ENCODE data around the gene CDC42EP5. TPM values are rescaled to one million over a fixed set of nuclear protein-coding genes. Genes with fewer than 3 reads are reported as not detected.
"Not testable (repeated sequence)": the region's sequence is repeated elsewhere in the genome, so short reads cannot be mapped to it uniquely, and the experiment has no call there.

Gene CDC42EP5
- total and polyA plus RNA-seq, 2 donors: 5.2 to 11.0 TPM

DNA sequence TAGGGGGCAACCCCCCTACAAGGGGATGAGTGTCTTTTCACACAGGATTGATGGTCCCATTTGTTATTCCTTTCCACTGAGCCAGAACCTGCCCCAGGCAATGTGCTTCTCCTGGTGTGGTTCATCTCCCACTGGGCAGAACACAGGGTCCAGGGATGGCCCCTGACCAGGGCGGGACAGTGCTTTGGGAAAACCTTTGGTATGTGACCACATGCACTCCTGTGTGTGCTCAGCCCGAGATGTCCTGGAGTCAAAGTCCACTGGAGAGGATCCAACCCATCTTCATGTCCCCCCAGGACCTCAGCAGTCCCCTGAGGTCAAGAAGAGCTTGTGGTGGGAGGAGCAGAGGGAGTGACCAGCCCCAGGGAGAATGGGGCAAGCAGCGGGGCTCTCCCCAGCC, 35.4 kb upstream of the CDC42EP5 start:
- WGBS: 72% methylated on average over 2 of the region's 3 CpGs
- not testable (repeated sequence) for H3K9me3 ChIP-seq (ENCODE audit: control insufficient read depth in 2 of 2, insufficient read depth in 1 of 2, low read length in 1 of 2); DNase-seq (ENCODE audit: low read depth in 6 of 9, low spot score in 9 of 9); H3K27me3 ChIP-seq (ENCODE audit: control insufficient read depth in 2 of 2, insufficient read depth in 1 of 2, low read length in 1 of 2); H3K4me1 ChIP-seq (ENCODE audit: control insufficient read depth in 2 of 2, insufficient read depth in 2 of 2, low read length in 2 of 2); H3K4me3 ChIP-seq (ENCODE audit: low read length in 2 of 2); H3K36me3 ChIP-seq (ENCODE audit: control insufficient read depth in 2 of 2, insufficient read depth in 2 of 2, low read length in 1 of 2); H3K27ac ChIP-seq (ENCODE audit: low read depth in 1 of 2, low read length in 1 of 2)

DNA sequence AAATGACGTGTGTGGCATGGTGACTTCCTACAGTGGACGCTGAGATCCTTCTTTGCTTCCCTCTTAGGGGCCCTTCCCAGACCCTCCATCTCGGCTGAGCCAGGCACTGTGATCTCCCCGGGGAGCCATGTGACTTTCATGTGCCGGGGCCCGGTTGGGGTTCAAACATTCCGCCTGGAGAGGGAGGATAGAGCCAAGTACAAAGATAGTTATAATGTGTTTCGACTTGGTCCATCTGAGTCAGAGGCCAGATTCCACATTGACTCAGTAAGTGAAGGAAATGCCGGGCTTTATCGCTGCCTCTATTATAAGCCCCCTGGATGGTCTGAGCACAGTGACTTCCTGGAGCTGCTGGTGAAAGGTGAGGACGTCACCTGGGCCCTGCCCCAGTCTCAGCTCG, 34.7 kb upstream of the CDC42EP5 start:
- H3K4me1 ChIP-seq (ENCODE audit: control insufficient read depth in 2 of 2, insufficient read depth in 2 of 2, low read length in 2 of 2): peaks cover 0 to 2% of the 10 kb centered on the region in 2 donors
- no peak for DNase-seq (ENCODE audit: low read depth in 6 of 9, low spot score in 9 of 9)
- H3K4me3 ChIP-seq (ENCODE audit: low read length in 2 of 2): no peak overlapping the region
- H3K36me3 ChIP-seq (ENCODE audit: control insufficient read depth in 2 of 2, insufficient read depth in 2 of 2, low read length in 1 of 2): no peaks in the 10 kb centered on the region
- no peak overlapping the region for H3K27ac ChIP-seq (ENCODE audit: low read depth in 1 of 2, low read length in 1 of 2)
- H3K27me3 ChIP-seq (ENCODE audit: control insufficient read depth in 2 of 2, insufficient read depth in 1 of 2, low read length in 1 of 2): no peaks in the 10 kb centered on the region
- no peaks in the 10 kb centered on the region for H3K9me3 ChIP-seq (ENCODE audit: control insufficient read depth in 2 of 2, insufficient read depth in 1 of 2, low read length in 1 of 2)
- WGBS: 86% methylated on average over 12 of the region's 12 CpGs

DNA sequence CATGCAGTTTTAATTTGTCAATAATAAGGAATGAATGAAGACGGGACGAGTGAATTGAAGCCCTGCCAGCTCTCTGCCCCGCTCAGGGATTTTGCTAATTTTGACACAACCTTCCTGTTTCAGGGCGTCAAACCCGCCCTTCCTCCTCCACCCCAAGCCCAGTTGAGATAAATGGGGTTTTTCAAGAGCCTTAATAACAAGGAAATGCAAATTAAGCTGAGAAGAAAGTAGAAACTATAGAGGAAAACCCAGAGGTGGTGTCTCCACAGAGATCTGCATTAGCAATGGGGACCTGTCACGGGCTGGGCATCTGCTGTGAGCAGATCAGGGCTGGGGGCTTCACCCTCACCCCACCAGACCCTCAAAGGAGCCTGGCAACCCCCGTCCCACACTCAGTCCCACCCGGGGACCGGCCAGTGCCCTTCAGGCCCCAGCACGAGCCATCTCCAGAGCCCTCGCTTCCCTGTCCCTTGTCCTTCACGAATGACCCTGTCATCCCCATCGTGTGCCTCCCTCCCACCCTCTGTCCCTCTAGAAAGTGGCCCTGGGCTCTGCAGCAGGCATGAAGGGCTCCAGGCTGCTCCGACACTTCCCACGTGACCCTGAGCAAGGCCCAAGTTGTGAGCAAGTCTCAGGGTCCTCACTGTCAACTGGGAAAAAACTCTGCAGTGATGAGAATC, 34.1 kb upstream of the CDC42EP5 start:
- not testable (repeated sequence) for H3K27me3 ChIP-seq (ENCODE audit: control insufficient read depth in 2 of 2, insufficient read depth in 1 of 2, low read length in 1 of 2); H3K36me3 ChIP-seq (ENCODE audit: control insufficient read depth in 2 of 2, insufficient read depth in 2 of 2, low read length in 1 of 2); DNase-seq (ENCODE audit: low read depth in 6 of 9, low spot score in 9 of 9); H3K4me3 ChIP-seq (ENCODE audit: low read length in 2 of 2); H3K4me1 ChIP-seq (ENCODE audit: control insufficient read depth in 2 of 2, insufficient read depth in 2 of 2, low read length in 2 of 2); H3K9me3 ChIP-seq (ENCODE audit: control insufficient read depth in 2 of 2, insufficient read depth in 1 of 2, low read length in 1 of 2); H3K27ac ChIP-seq (ENCODE audit: low read depth in 1 of 2, low read length in 1 of 2)
- WGBS: 80% methylated on average over 12 of the region's 15 CpGs

DNA sequence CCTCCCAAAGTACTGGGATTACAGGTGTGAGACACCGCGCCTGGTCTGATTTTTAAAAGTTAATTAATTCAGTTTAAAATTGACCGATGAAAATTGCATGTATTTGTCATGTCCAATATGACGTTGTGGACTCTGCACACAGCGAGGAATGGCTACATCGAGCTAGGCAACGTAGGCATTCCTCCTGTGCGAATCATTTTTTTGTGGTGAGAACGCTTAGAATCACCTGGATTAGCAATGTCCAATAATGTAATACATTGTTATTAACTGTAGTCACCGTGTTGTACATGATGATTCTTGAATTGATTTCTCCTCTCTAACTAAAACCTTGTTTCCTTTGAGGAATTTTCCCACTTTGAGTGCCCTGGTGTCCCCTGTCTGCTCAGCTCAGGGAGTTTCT, 33.0 kb upstream of the CDC42EP5 start:
- Histone ChIP-seq H3K4me1 (ENCODE audit: control insufficient read depth in 2 of 2, insufficient read depth in 2 of 2, low read length in 2 of 2) (peaks cover 0 to 2% of the 10 kb centered on the region in 2 donors), H3K4me3 (ENCODE audit: low read length in 2 of 2) (no peak overlapping the region), H3K27me3 (ENCODE audit: control insufficient read depth in 2 of 2, insufficient read depth in 1 of 2, low read length in 1 of 2) (no peaks in the 10 kb centered on the region), H3K27ac (ENCODE audit: low read depth in 1 of 2, low read length in 1 of 2) (no peak overlapping the region), H3K9me3 (ENCODE audit: control insufficient read depth in 2 of 2, insufficient read depth in 1 of 2, low read length in 1 of 2) (no peaks in the 10 kb centered on the region), H3K36me3 (ENCODE audit: control insufficient read depth in 2 of 2, insufficient read depth in 2 of 2, low read length in 1 of 2) (no peaks in the 10 kb centered on the region)
- WGBS: 78% methylated on average over 10 of the region's 10 CpGs
- DNase-seq (ENCODE audit: low read depth in 6 of 9, low spot score in 9 of 9): no peak

DNA sequence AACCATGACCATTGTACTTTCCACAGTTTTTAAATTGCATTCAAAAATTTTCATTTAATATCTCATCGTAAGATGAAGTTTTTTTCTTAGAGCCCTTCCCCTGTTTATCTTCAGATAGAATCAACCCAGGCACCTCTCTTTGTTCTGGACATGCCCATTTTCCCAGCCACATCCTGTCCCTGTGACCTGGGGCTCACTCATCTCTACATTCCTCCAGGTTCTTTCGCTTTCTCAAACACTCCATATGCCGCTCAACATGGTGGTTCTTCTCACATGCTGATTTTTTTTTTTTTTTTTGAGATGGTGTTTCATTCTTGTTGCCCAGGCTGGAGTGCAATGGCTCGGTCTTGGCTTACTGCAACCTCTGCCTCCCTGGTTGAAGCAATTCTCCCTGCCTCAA, 32.4 kb upstream of the CDC42EP5 start:
- 89% methylated on average over 4 of the region's 4 CpGs for WGBS
- H3K4me1 ChIP-seq (ENCODE audit: control insufficient read depth in 2 of 2, insufficient read depth in 2 of 2, low read length in 2 of 2); H3K4me3 ChIP-seq (ENCODE audit: low read length in 2 of 2); H3K27me3 ChIP-seq (ENCODE audit: control insufficient read depth in 2 of 2, insufficient read depth in 1 of 2, low read length in 1 of 2); H3K27ac ChIP-seq (ENCODE audit: low read depth in 1 of 2, low read length in 1 of 2); H3K9me3 ChIP-seq (ENCODE audit: control insufficient read depth in 2 of 2, insufficient read depth in 1 of 2, low read length in 1 of 2); DNase-seq (ENCODE audit: low read depth in 6 of 9, low spot score in 9 of 9); H3K36me3 ChIP-seq (ENCODE audit: control insufficient read depth in 2 of 2, insufficient read depth in 2 of 2, low read length in 1 of 2): not testable (repeated sequence)

DNA sequence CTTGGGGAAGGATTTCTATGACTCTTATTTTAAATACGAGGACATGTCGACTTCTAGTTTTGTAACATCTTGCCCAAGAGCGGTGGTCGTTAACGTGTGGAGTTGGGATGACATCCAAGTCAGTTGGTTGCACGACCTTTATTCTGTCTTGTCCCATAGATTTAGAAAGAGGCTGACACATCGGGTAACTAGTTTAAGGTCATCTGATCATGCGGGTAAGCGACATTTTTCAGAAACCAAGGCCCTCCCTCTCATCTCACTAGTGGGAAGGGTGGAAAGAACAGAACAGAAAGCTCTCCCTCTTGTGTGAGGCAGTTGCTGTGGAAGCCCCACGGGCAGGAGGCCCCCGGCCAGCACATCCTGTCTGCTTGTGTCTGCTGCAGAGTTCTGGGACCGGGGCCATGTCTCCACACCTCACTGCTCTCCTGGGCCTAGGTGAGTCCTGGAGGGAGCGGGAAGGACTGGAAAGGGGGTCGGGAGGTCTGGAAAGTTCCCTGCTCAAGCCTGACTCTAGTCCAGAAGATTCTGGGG, 29.5 kb upstream of the CDC42EP5 start, which contains the start of gene LAIR2:
LAIR2 (plus strand) TSS at position 314 of the 531 bp plus-strand sequence; CDS start at position 402, 88 bp downstream.
- Histone ChIP-seq H3K4me1 (ENCODE audit: control insufficient read depth in 2 of 2, insufficient read depth in 2 of 2, low read length in 2 of 2) (peaks cover 0 to 5% of the 10 kb centered on the region in 2 donors), H3K27me3 (ENCODE audit: control insufficient read depth in 2 of 2, insufficient read depth in 1 of 2, low read length in 1 of 2) (no peaks in the 10 kb centered on the region), H3K9me3 (ENCODE audit: control insufficient read depth in 2 of 2, insufficient read depth in 1 of 2, low read length in 1 of 2) (no peaks in the 10 kb centered on the region), H3K27ac (ENCODE audit: low read depth in 1 of 2, low read length in 1 of 2) (peak within 1 kb of the TSS in 1 of 2 donors; percentile 42), H3K4me3 (ENCODE audit: low read length in 2 of 2) (peak within 1 kb of the TSS in 1 of 2 donors; percentile 37), H3K36me3 (ENCODE audit: control insufficient read depth in 2 of 2, insufficient read depth in 2 of 2, low read length in 1 of 2) (no peaks in the 10 kb centered on the region)
- WGBS: 55% methylated on average over 14 of the region's 14 CpGs
- no peak for DNase-seq (ENCODE audit: low read depth in 6 of 9, low spot score in 9 of 9)

DNA sequence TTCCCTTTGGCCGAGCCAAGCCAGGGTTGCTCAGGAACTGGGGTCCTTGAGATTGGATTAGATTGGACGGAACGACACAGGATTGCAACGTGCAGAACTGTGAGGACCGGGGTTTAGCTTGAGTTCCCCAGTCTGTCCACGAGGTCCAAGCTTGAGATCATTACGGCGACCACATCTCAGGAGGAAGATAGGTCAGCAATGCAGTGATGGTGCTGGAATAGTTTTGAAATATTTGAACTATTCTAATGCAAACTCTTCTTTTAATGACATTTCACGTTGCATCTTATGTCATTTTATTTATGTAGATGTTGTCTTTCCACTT, 25.3 kb upstream of the CDC42EP5 start:
- not testable (repeated sequence) for H3K36me3 ChIP-seq (ENCODE audit: control insufficient read depth in 2 of 2, insufficient read depth in 2 of 2, low read length in 1 of 2); DNase-seq (ENCODE audit: low read depth in 6 of 9, low spot score in 9 of 9); H3K4me1 ChIP-seq (ENCODE audit: control insufficient read depth in 2 of 2, insufficient read depth in 2 of 2, low read length in 2 of 2); H3K9me3 ChIP-seq (ENCODE audit: control insufficient read depth in 2 of 2, insufficient read depth in 1 of 2, low read length in 1 of 2); H3K27ac ChIP-seq (ENCODE audit: low read depth in 1 of 2, low read length in 1 of 2); H3K27me3 ChIP-seq (ENCODE audit: control insufficient read depth in 2 of 2, insufficient read depth in 1 of 2, low read length in 1 of 2)
- peak overlapping the region; percentile 16 to 21 for H3K4me3 ChIP-seq (ENCODE audit: low read length in 2 of 2)
- 65% methylated on average over 9 of the region's 9 CpGs for WGBS

DNA sequence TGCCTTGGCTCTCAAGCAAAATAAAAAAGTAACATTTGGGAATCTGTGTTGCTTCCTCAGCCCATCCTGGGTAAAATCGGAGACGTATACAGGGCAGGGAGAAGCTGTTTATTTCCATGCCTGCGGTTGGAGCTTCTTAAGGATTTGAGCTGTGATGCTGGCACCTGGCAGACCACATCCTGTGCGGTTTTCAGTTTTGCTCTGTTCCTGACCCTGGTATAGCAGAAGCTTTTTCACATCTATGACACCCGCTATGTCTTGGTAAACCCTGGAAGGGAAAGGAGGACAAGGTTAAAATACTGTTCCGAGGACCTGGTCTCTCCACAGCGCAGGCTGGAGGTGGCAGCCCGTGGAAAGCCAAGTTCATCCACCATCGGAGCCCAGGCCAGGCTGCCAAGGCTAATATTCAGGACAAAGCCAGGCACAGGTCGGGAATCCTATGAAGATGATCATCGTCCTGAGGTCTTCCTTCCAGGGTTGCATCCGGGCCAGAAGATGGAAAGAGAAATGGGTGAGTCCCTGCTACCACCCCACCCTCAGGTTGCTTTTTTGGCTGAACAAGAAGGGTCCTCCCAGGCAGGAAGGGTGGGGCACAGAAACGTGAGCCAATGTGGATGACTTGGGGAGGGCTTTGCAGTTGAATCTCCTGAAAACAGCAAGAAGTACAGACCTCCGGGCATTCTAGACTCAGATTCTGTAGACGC, 24.8 kb upstream of the CDC42EP5 start:
- DNase-seq (ENCODE audit: low read depth in 6 of 9, low spot score in 9 of 9): peak in 2 of 9 donors; percentile 40 to 57
- peak overlapping the region in 1 of 2 donors; percentile 52 for H3K27ac ChIP-seq (ENCODE audit: low read depth in 1 of 2, low read length in 1 of 2)
- not testable (repeated sequence) for H3K9me3 ChIP-seq (ENCODE audit: control insufficient read depth in 2 of 2, insufficient read depth in 1 of 2, low read length in 1 of 2); H3K27me3 ChIP-seq (ENCODE audit: control insufficient read depth in 2 of 2, insufficient read depth in 1 of 2, low read length in 1 of 2); H3K36me3 ChIP-seq (ENCODE audit: control insufficient read depth in 2 of 2, insufficient read depth in 2 of 2, low read length in 1 of 2); H3K4me1 ChIP-seq (ENCODE audit: control insufficient read depth in 2 of 2, insufficient read depth in 2 of 2, low read length in 2 of 2)
- WGBS: 34% methylated on average over 9 of the region's 15 CpGs
- peak overlapping the region; percentile 16 to 21 for H3K4me3 ChIP-seq (ENCODE audit: low read length in 2 of 2)

DNA sequence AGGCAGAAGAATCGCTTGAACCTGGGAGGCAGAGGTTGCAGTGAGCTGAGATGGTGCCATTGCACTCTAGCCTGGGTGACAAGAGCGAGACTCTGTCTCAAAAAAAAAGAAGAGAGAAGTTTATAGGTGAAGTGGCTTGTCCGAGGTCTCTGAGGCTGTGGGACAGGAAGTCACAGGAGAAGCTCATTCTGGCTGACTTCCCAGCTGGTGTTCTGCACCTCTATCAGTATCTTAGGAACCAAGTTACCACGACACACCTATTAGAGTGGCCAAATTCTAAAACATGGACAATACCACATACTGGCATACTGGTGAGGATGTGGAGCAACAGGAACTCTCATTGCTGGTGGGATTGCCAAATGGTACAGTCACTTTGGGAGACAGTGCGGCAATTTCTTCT, 22.2 kb upstream of the CDC42EP5 start:
- H3K4me1 ChIP-seq (ENCODE audit: control insufficient read depth in 2 of 2, insufficient read depth in 2 of 2, low read length in 2 of 2); H3K27me3 ChIP-seq (ENCODE audit: control insufficient read depth in 2 of 2, insufficient read depth in 1 of 2, low read length in 1 of 2); H3K36me3 ChIP-seq (ENCODE audit: control insufficient read depth in 2 of 2, insufficient read depth in 2 of 2, low read length in 1 of 2); H3K9me3 ChIP-seq (ENCODE audit: control insufficient read depth in 2 of 2, insufficient read depth in 1 of 2, low read length in 1 of 2); H3K27ac ChIP-seq (ENCODE audit: low read depth in 1 of 2, low read length in 1 of 2); DNase-seq (ENCODE audit: low read depth in 6 of 9, low spot score in 9 of 9); H3K4me3 ChIP-seq (ENCODE audit: low read length in 2 of 2): not testable (repeated sequence)
- 39% methylated on average over 5 of the region's 5 CpGs for WGBS
